M059J (cell line): ENCODE results near the gene AEBP1. TPM values are rescaled to one million over a fixed set of nuclear protein-coding genes. Genes with fewer than 3 reads are reported as not detected.

Experiments
- DNase-seq: peaks from one replicate; pipeline ENCODE4 v3.0.0-alpha.2; 2012; ENCODE audit warnings: low read depth
- total RNA-seq: library from RNA; depleted of rRNA; stranded (reverse); fragments of >200 nt; shearing (Covaris generic); gene quantifications from 2 replicates; pipeline ENCODE4 v1.2.3, GENCODE V29; 2014

AEBP1 gene
- total RNA-seq, 1 experiment from 2014 or later: not detected

DNA sequence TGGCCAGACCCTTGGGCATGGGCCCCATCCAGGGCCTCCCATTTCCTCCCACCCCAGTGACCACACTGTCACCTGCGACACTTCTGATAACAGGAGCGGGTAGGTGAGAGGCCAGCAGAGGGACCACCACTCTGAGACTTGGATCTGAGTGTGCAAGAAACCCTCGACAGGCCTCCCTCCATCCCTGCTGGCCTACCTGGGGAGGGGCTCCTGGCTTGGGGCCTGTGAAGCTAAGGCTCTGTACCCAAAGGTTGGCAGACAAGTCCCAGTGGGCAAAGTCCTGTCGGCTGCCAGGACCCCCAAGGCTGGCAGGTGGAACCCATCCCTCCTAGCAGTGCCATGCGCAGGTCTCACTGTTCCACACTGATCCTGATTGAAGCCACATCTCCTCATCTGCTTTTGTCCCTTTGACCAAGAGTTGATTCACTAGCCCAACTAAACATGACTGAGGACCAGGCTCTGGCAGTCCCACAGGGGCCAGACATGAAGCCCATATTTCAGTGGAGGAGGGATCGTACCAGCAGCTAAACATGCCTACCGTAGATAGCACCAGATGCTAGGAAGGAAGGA, 37.6 kb upstream of the AEBP1 start:
- DNase-seq: no peak

DNA sequence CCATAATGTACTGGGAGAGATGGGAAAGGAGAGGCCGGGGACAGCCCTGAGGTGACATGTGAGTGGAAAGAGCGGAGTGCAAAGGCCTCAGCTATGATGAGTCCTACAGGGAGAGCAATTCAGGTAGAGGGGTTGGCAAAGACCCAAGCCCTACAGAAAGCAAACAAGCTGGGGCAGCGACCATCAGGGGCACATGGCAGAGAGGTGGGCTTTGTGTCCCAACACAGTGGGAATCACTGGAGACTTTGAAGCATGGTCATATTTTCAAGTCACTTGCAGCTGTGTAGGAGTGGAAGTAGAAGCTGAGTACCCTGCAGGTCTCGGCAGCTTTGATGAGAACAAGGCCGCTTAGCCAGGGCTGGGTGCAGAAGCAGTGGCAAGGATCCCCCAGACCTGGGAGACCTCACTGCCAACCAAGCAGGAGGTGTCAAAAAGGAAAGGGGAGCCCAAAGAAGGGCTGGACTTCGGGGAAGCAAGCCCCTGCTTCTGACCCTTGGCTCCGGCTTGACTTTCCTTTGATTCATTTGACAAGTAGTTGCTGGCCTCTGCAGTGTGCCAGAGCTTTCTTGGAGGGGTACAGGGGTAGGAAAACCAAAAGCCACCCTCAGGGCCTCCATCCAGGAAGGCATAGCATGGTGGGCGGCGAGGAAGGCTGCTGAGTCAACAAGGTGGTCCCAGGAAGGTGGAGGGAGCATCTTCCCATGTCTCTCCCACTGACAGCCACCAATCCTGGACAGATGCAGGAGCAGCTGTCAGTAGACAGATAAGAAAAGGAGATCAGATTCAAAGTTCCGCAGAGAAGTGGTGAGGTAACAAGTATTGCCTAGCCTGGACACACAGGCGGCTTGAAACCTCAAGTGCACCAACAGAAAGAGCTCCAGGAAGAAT, 36.8 kb upstream of the AEBP1 start:
- DNase-seq: no peak

DNA sequence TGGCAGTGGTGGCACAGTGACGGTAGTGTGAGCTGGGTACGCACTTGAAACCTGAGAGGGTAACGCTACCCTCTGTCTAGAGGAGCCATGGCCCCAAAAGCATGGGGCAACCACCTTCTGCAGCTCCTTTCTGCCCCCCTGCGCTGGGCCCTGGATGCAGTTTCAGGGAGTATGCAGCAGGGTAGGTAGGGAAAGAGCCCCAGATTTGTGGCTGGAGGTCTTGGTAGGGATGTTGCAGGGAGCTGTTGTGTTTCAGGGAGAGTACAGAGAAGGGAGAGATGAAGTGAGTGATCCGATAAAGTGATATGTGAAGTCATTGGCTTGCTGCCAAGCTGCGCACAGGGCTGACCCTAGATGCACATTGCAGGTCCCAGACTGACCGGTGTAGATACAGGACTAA, 36.1 kb upstream of the AEBP1 start:
- no peak for DNase-seq

DNA sequence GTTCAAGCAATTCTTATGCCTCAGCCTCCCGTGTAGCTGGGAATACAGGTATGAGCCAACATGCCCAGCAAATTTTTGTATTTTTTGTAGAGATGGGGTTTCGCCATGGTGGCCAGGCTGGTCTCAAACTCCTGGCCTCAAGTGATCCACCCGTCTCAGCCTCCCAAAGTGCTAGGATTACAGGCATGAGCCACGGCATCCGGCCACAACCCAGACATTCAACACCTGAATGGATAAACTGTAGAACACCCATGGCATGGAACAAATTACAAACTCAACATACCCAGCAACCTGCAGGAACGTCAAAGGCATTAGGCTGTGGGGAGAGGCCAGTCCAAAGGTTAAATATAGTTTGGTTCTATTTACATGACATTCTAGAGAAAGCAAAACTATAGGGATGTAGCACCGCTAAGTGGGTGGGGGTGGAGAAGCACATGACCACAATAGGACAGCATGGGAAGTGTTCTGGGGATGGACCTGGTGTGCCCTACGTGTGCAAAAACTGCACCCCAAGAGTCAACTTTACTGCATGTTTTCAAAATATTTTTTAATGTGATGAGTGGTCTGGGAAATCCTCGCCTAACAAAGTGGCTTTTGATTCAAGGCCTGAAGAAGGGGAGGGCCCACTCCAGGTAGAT, 32.3 kb upstream of the AEBP1 start:
- DNase-seq: no peak

DNA sequence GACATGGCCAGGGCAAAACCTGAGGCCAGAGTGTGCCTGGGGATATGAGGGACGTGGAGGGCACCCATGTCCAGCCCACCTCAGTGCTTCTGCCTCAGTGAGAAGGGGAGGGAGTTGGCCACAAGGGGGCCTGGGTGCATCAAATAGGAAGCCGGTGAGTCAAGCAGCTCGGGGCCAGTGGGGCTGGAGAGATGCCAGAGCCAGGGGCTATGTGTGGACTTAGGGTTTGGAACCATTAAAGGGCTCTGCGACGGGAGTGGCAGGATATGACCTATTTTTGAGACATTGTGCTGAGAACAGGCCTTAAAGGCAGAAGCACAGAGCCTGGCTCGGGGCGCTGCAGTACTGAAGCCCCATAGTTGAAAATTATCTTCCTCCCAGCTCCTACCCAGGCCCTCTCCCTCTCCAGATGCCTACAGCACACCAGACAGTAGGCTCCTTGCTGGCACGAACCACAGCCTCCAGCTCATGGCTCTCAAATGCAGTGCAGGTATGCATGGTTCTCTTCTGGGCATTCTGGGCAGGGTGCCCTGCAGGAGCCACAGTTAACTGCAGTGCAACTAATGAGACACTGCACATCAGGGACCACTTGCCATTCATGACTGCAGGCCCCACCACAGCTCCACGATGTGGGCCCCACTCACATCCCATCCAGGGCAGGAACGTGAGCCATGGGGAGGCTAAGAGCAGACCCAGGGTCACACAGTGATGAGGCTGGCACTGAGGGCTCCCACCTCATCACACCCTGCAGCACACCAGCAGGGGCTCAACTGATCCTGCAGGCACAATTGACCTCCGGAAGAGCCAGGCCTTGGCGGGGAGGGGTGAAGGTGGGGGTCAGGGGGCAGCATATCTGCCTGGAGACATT, 31.5 kb upstream of the AEBP1 start:
- peak; percentile 97 for DNase-seq

DNA sequence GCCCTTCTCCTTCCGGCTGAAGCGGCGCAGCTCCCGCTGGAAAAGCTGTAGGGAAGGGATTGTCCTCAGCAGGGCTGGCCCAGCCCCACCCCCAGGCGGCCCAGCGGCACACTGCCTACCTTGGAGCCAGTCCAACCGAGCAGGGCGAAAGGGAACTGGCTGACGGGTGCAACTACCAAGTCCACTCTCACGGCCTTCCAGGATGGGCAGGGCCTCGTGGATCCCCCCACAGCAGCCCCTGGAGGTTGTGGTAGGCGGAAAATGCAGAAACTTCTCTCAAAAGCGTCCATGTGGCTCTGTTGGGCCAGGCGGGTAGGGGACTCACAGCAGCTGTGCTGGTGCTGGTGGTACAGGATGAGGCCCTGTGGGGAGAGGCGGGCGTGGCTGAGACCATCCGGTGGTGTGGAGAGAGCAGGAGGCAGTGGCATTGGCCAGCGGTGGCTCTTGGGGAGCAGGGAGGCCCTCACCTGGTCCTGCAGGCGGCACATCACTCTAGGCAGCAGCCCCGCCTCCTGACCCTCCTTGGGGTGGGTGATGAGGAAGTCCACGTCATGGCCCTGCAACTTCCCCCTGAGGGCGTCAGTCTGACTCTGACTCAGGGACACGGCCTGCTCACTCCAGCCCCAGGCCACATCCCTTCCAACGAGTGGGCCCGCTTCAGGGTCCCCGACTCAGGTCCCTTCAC, 30.3 kb upstream of the AEBP1 start:
- DNase-seq: peak; percentile 84

DNA sequence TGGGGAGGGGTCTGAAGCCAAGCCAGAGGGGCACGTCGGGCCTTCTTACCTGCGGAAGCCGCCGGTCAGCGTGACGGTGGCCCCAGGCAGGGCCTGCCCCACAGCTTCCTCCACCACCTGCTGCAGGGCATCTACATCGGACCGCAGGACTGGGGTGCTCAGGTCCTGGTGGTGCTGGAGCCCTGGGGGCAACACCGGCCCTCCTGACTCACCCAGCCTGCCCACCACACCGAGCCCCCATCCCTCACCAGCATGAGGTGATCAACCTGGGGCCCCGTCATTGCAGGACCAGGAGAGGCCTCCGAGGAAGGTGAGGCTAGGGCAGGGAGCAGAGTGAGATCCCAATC, 29.8 kb upstream of the AEBP1 start:
- DNase-seq: no peak

DNA sequence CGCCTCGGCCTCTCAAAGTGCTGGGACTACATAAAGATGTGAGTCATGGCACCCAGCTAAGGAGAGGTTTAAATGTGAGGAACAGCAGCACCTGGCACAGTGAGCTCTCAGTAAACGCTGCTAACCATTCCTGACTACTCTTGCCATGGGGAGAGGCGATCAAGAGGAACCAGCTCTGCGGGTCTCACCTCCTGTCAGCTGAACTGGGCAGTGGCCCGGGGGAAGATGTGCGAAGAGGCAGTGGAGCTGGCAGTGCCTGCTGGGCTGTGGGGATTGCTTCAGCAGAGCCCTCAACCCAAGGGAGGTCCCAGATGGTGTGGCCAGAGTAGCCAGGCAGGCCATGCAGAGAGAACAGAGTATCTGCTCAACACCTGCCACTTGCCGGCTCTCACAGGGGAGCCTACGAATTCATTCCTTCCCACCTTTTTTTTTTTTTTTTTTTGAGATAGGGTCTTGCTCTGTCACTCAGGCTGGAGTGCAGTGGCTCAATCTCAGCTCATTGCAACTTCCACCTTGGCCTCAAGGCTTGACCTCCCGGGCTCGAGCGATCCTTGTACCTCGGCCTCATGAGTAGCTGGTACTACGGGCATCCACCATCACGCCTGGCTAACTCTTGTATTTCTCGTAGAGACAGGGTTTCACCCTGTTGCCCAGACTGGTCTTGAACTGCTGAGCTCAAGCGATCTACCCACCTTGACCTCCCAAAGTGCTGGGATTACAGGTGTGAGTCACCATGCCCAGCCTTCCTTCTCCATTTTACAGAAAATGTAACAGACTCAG, 28.7 kb upstream of the AEBP1 start:
- DNase-seq: no peak

DNA sequence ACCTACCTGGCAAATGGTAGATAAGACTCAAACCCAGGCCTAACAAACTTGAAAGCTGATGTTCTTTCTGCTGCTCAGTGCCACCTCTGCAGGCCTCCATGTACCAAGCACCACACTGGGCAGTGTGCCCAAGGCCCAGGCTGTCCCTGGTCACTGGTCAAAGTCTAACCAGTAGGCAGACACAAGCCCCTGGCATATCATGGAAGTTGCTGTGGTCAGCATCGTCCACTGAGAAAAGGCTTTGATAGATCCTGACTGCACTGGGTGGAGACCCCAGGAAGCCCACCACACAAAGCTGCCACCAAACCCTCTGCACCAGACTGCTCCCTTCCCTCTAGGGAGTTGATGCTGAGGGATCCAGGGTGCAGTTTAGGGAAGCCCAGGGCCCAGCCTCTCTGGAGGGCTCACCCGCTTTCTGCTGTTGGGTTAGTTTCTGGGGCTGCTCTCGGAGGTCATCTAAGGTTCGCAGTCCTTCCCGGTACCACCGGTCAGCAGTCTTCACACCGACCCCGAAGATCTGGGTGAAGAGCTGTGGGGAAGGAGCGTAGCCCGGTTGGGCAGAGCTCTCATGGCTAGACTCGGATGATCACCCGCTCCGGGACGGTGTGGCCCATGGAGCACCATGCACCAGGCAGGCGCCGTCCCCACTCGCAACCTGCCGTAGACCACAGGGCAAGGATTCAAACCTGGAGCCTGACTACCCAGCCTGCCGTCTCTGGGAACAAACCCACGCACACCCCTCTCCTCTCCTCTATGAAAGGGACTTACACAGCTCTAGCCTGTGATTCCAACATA, 27.8 kb upstream of the AEBP1 start:
- DNase-seq: no peak

DNA sequence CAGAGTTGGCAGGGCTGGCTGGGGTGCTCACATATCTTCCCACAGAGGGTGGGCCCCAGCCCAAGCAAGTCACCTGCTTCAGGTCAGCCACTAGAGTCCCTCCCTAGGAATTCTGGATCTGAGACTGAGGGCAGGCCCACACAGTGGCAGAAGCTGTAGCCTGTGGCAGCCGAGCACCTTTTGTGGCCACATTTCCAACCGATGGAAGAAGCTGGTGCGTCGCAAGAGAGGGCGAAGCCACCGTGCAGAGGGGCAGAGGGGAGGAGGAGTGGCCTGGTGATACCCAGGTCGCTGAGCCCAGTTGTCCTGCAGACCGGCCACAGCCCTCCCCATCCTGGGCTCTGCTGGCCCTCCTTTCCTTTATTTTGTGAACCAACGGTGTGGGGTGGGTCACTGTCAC, 27.1 kb upstream of the AEBP1 start:
- no peak for DNase-seq

DNA sequence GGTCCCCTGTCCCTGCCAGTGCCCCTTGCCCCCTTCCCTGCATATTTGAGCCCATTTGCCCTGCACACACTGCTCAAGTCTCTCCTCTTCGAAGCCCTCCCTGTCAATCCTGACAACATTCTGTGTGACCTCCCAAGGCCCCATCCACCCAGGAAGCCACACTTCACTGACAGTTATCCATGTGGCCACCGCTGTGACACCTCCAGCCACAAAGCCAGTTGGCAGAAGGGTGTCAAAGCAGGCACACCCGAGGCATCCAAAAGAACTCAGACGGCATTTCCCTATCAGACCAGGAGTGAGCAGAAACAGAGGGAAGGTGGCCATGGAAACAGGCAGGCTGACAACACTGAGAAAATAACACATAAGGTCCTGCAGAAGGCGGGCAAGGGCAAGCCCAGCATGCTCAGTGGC, 26.5 kb upstream of the AEBP1 start:
- no peak for DNase-seq

DNA sequence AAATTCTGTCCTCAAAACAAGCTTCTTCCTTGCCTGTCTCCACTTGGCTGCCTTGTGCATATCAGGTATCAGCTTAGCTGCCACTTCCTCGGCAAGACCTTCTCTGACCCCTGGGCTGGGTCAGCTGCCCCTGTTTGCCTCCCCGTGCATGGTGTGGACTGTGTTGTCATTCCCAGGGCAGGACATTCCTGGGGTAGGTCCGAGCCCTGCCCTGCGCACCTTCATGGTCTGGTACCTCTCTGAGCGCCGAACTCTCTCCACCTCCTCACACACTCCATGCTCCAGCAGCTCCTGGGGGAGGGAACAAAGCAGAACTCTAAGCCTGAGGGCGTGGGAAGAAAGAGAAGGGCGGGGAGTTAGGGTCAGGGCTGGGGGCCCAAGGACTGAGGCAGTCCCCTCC, 25.6 kb upstream of the AEBP1 start:
- DNase-seq: no peak

DNA sequence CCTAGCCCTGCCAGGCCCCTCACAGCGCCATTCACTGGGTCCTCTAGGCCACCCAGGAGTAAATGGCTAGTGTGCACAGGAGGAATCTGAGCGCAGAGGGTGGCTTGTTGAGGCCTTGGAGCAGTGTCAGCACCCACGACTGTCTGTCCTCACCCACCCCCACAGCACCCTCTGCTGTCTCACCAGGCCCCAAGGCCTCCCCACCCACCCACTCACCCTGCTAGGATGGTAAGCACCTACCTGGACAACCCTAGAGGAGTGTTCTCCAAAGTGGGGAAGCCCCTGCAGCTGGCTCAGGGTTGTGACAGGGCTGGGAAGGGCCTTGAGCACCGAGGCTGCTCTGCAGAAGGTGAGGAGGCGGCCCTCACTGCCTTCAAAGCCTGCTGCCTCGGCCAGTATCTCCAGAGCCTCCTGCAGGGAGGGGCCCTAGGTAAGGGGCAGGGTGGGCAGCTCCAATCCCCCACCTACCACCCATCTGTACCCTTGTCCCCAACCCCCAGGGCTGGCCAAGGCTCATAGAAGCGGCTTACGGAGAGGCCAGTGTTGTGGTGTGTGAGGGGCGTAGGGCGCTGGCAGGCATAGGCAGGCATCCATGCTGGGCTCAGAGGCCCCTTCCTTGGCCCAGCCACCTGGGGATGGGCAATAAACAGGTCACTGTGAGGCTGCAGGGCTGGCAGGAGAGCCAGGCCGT, 24.7 kb upstream of the AEBP1 start:
- no peak for DNase-seq

DNA sequence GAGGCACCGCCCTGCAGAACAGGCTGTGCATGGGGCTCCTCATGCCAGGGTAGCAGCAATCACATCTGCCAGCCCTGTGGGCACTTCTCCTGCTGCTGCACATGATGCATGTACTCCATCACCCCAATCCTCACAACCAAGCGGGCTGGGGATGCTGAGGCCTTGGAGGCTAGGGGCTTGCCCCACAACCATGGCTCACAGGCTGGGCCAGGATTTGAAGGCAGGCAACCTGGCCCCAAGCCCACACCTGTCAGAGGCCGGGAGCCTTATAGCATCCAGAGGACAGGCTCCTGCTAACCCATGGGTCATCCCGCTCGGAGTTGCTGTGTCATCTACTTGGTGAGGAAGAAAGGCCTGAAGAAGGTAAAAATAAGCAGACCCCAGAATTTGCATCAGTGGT, 24.0 kb upstream of the AEBP1 start:
- DNase-seq: no peak

DNA sequence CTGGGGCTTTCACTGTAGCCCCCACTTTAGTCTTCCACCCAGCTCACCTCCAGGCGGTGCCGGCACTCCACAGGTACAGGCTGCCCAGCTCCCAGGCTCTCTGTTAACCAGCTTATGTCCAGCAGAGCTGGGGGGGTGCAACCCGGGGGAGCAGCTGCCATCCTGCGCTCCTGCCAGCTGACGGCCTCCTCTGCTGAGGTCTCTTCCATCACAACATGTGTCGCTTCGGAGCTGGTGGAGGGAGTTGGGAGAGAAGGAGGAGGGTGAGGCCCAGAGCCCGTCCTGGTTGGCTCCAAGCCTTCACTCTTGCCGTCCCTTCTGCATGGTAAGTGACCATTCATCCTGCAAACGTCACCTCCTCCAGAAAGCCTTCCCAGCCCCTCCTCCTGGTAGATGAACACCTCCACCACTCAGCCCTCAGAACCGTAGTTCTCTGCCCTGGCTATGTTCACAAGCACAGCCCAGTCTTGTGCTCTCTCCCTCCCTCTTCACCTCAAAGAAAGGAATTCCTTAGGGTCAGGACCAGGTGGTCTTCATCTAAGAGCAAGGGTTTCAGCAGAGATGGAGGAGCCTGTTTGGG, 23.4 kb upstream of the AEBP1 start:
- DNase-seq: no peak

DNA sequence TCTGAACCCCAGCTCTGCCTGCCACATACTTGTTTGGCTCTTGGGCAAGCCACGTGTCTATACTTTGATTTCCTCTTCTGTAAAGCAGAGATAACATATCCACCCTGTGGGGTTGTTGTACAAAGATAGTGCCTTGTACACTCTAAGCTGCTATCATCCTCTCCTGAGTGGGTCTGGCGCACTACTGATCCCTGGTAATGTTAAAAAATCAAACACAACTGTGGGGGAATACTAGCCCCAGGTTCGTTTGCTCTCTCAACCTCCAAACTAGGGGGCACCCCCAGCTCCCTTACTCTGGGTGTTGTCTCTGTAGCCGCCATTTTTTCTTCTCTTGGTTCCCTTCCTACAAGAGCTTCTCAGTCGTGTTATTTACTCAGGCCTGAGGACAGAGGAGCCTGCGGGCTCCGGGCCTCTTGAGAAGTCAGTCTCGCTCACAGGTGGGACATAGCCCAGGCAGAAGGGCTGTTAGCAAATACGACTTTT, 22.8 kb upstream of the AEBP1 start:
- no peak for DNase-seq

DNA sequence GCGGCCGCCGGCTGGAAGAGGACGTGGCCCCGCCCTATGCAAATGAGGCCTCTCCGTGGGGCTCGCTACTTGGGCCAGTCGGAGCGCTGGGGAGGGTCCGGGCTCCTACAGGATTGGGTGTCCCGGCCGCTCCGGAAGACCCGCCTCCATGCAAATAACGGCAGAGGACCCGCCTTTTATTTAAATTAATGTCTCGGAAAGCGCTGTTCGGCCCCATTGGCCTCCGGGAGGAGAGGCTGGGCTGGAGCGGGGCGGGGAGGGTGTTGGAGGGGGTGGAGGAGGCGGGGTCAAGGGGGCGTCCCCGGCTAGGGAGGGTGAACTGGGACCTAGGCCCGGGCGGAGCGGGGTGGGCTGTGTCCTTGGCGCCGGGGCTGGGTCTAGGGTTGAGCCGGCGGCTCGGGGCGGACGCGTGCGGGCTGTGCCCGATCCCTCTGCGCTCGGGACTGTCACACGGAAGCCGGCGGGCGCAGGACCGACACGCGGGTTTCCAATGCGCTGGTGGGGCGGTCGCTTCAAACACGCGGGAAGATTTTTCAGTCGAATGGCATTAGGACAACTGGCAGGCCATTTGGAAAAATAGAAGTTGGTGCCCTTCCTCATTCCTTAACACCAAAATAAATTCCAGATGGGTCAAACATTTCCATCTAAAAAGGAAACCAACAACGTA, 21.5 kb upstream of the AEBP1 start:
- DNase-seq: peak; percentile 100

DNA sequence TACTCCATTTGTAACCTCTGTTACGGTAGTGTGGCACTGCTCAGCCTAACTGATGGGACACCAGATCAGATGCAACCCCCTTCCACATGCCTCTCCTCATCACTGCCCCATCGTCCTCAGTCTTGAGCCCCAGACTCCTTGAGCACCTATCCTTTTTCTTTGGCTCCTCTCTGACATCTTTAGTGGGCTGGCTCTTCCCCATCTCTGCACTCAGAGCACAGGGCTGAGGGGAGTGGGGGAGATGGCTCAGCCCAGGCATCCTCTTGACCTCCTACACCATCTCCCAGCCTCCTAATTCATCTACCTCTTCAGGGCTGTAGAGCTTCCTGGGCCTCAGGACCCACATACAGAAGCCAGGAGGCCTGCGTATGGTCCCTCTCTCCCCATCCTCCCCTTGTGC, 20.3 kb upstream of the AEBP1 start:
- DNase-seq: no peak
